HepG2 (cell line): ENCODE data around the gene ABAT. TPM values are rescaled to one million over a fixed set of nuclear protein-coding genes. Genes with fewer than 3 reads are reported as not detected.

ENCODE experiments used
- ARHGAP35 ChIP-seq: sonication (generic); formaldehyde crosslinking; IDR thresholded peaks from 2 replicates; pipeline ENCODE4 v1.9.0; 2022; ENCODE audit warnings: mild to moderate bottlenecking, inconsistent platforms, moderate library complexity, missing genetic modification reagents, borderline replicate concordance
- ATRX ChIP-seq: sonication (generic); formaldehyde crosslinking; IDR thresholded peaks from 2 replicates; pipeline ENCODE4 v1.4.0; 2020; ENCODE audit warnings: missing genetic modification reagents, borderline replicate concordance
- CBX1 ChIP-seq: IDR thresholded peaks from one replicate; pipeline ENCODE4 v1.6.1; 2016; ENCODE audit warnings: antibody characterized with exemption, low read depth
- CCAR2 ChIP-seq: fragments of 200-400 bp; formaldehyde crosslinking; optimal IDR thresholded peaks from 2 replicates; pipeline ENCODE3; 2018; ENCODE audit warnings: low read depth, mild to moderate bottlenecking, low read length, moderate library complexity
- DZIP1 ChIP-seq: sonication (generic); formaldehyde crosslinking; IDR thresholded peaks from 2 replicates; pipeline ENCODE4 v1.5.0; 2020; ENCODE audit warnings: mild to moderate bottlenecking, missing genetic modification reagents
- KDM5A ChIP-seq: fragments of 200-600 bp; sonication (generic); IDR thresholded peaks from 2 replicates; pipeline ENCODE4 v1.7.0; 2018; ENCODE audit warnings: antibody characterized with exemption, mild to moderate bottlenecking, low read length, borderline replicate concordance
- MATR3 ChIP-seq: sonication (generic); formaldehyde crosslinking; IDR thresholded peaks from 2 replicates; pipeline ENCODE4 v1.4.0; 2020; ENCODE audit warnings: missing genetic modification reagents
- MYPOP ChIP-seq: sonication (generic); formaldehyde crosslinking; IDR thresholded peaks from 2 replicates; pipeline ENCODE4 v1.8.1; 2023; ENCODE audit warnings: mild to moderate bottlenecking, moderate library complexity, missing genetic modification reagents
- SATB2 ChIP-seq: sonication (generic); formaldehyde crosslinking; IDR thresholded peaks from 2 replicates; pipeline ENCODE4 v1.5.0; 2020; ENCODE audit warnings: missing genetic modification reagents
- TOPORS ChIP-seq: sonication (generic); formaldehyde crosslinking; IDR thresholded peaks from 2 replicates; pipeline ENCODE4 v1.8.0; 2023; ENCODE audit warnings: mild to moderate bottlenecking, missing genetic modification reagents
- ZNF318 ChIP-seq: sonication (generic); formaldehyde crosslinking; IDR thresholded peaks from 2 replicates; pipeline ENCODE4 v1.4.0; 2020; ENCODE audit warnings: mild to moderate bottlenecking, missing genetic modification reagents
- ZNF576 ChIP-seq: sonication (generic); formaldehyde crosslinking; IDR thresholded peaks from 2 replicates; pipeline ENCODE4 v1.4.0; 2020; ENCODE audit warnings: mild to moderate bottlenecking, missing genetic modification reagents
- ZNF83 ChIP-seq: sonication (generic); formaldehyde crosslinking; IDR thresholded peaks from 2 replicates; pipeline ENCODE4 v1.4.0; 2020; ENCODE audit warnings: missing genetic modification reagents, mild to moderate bottlenecking, borderline replicate concordance
- polyA plus RNA-seq, 8 experiments: library from polyadenylated mRNA; depleted of rRNA in 3 of 8; stranded (reverse) in 7 of 8; unstranded in 1 of 8; fragments of >200 nt; fragmentation: Illumina TruSeq in 4 of 8; extraction: Trizol in 4 of 8; gene quantifications; 2 replicates each; pipeline versions ENCODE4 v1.2.1 to v1.2.3, GENCODE V29; 2011 to 2016; ENCODE audit warnings: low read depth in 4 of 8, missing spikeins in 1 of 8, mixed read lengths in 1 of 8; ENCODE audit not compliant: insufficient read depth in 1 of 8
- total RNA-seq, 5 experiments: library from RNA; depleted of rRNA; stranded (reverse); fragments of >200 nt; fragmentation: Illumina TruSeq; extraction: Trizol; gene quantifications; 2 replicates each; pipeline ENCODE4 v1.2.3, GENCODE V29; 2016; ENCODE audit warnings: low read depth in 1 of 5

Gene ABAT
- total and polyA plus RNA-seq, 2 of the 13 experiments (the other 11 are each of a cell fraction or from before 2014, with no cell fraction given): 47.6 to 97.3 TPM

GRCh38 chr16:8673611-8674412 lies 605 bp upstream of the ABAT start (continued):
- no peak for TF ChIP-seq ATRX (CRISPR knock-in tag)
- no peak for TF ChIP-seq TOPORS (CRISPR knock-in tag)
- no peak for TF ChIP-seq ZNF318 (CRISPR knock-in tag)
- no peak for TF ChIP-seq ZNF576 (CRISPR knock-in tag)
- TF ChIP-seq KDM5A: 0 out of 2 replicates have a peak, but pooled peaks have one; percentile 4
- TF ChIP-seq MATR3 (CRISPR knock-in tag): no peak
- no peak for TF ChIP-seq SATB2 (CRISPR knock-in tag)
- TF ChIP-seq ZNF83 (CRISPR knock-in tag): peak; percentile 23; the same call in 1 of the 2 replicates
- no peak; the same call in 1 of the 2 replicates for TF ChIP-seq ARHGAP35 (CRISPR knock-in tag)
- TF ChIP-seq DZIP1 (CRISPR knock-in tag): no peak
- no peak for TF ChIP-seq CCAR2
- TF ChIP-seq MYPOP (CRISPR knock-in tag): 0 out of 2 replicates have a peak, but pooled peaks have one; percentile 8
- no peak for TF ChIP-seq CBX1
